Psoas muscle (tissue), 8 donors: Measurements from ENCODE around the gene PARL. TPM values are rescaled to one million over a fixed set of nuclear protein-coding genes. Genes with fewer than 3 reads are reported as not detected.

ENCODE experiments used
- ATAC-seq, 4 donors: fragments of 200-7000 bp; cut with Tn5 transposase; one replicate each; pipeline ENCODE4 v1.9.1; 2020; ENCODE audit warnings: moderate library complexity in 3 of 4, mild to moderate bottlenecking in 2 of 4
- DNase-seq, 2 donors: peaks; one replicate each; pipeline ENCODE4 v3.0.0-alpha.2; 2020
- H3K27ac ChIP-seq: fragments of 200-600 bp; one replicate; pipeline ENCODE4 v1.8.0; 2022
- H3K27me3 ChIP-seq, 3 donors: fragments of 200-600 bp in 1 of 3; one replicate each; pipeline versions ENCODE4 v1.6.1 to v1.8.0; 2013 to 2022; ENCODE audit warnings: low read length in 2 of 3, mild to moderate bottlenecking in 2 of 3, moderate library complexity in 1 of 3; ENCODE audit not compliant: insufficient read depth in 3 of 3
- H3K36me3 ChIP-seq, 2 donors: fragments of 200-600 bp in 1 of 2; one replicate each; pipeline versions ENCODE4 v1.6.1 to v1.8.0; 2013 to 2022; ENCODE audit warnings: low read depth in 1 of 2, mild to moderate bottlenecking in 1 of 2, moderate library complexity in 1 of 2; ENCODE audit not compliant: insufficient read depth in 1 of 2
- H3K4me1 ChIP-seq: fragments of 200-600 bp; one replicate; pipeline ENCODE4 v1.8.0; 2022
- H3K4me3 ChIP-seq: fragments of 200-600 bp; one replicate; pipeline ENCODE4 v1.8.0; 2022; ENCODE audit warnings: mild to moderate bottlenecking
- H3K9me3 ChIP-seq: fragments of 200-600 bp; one replicate; pipeline ENCODE4 v1.8.0; 2022
- CTCF ChIP-seq: fragments of 200-600 bp; IDR thresholded peaks from one replicate; pipeline ENCODE4 v1.8.0; 2022; ENCODE audit warnings: antibody characterized with exemption
- WGBS, 3 donors: extraction: QIAGEN DNeasy Blood & Tissue Kit; methylation state at CpG; one replicate each; pipeline versions ENCODE4 v1.1.6 to v1.1.7; 2013; 5-methylcytosine and 5-hydroxymethylcytosine counted together
- intact Hi-C, 2 donors: fragments of 100-400 bp; cut with DNase I; formaldehyde crosslinking; loops; one replicate each; pipeline versions ENCODE4 v1.11.0 to v1.14.2; 2022
- polyA plus RNA-seq, 3 donors: library from polyadenylated mRNA; stranded (reverse); fragments of 200-250 nt; gene quantifications; one replicate each; pipeline ENCODE4 v1.2.3, GENCODE V29; 2013
- total RNA-seq, 4 donors: library from RNA; stranded (reverse); fragmentation: NEBNext Ultra II Directional in 2 of 4; extraction: Animal tissue kit (Norgen Biotek cat#: 25700) in 2 of 4; gene quantifications; one replicate each; pipeline versions ENCODE4 v1.2.1 to v1.2.4, GENCODE V29; 2021 to 2023
- donor health status: healthy with polysubstance abuse.
- donor health status: DM: no; HTN: no; CAD: no; lungs with moderate emphysema.
- donor health status: Bipolar disorder and iron deficiency.
- donor health status: healthy.
- donor health status: DM: yes; HTN: yes; CAD: no.
- donor health status: DM: no; HTN: no; CAD: no.
- donor health status: DM: no; HTN: no; CAD: no.
- donor health status: DM: yes; HTN: yes; CAD: no.

The PARL gene
- total and polyA plus RNA-seq, 7 donors: 30.3 to 77.1 (median 61.4) TPM

- H3K36me3 ChIP-seq: peaks cover 0 to 47% of the 10 kb centered on the region in 2 donors
- intact Hi-C loops: loop anchor here in 1 of 2 donors (5.0 kb wide), 1 partner anchor 54 kb away; the partner anchor contains the start of gene PARL
- no peak for ATAC-seq
Measured at GRCh38 chr3:183827809-183828537, 56.7 kb downstream of the PARL start.

GRCh38 chr3:183826448-183827250 is 58.0 kb downstream of the PARL start:
- Histone ChIP-seq H3K27me3 (no peaks in the 10 kb centered on the region), H3K27ac (peak overlapping the region; percentile 85), H3K9me3 (no peaks in the 10 kb centered on the region), H3K4me3 (no peak overlapping the region), H3K4me1 (peaks cover 24% of the 10 kb centered on the region), H3K36me3 (peaks cover 0 to 38% of the 10 kb centered on the region in 2 donors)
- intact Hi-C loops: loop anchor here in 1 of 2 donors (5.0 kb wide), 1 partner anchor 56 kb away; the partner anchor contains the start of gene PARL
- 44 to 73% (median 51%) methylated on average over 14 of the region's 14 CpGs for WGBS, 3 donors
- ATAC-seq (peak; percentile 63 to 78 (median 76)), DNase-seq (peak; percentile 31 to 82)
- TF ChIP-seq CTCF: no peak

More at GRCh38 chr3:183827809-183828537, 56.7 kb downstream of the PARL start:
- H3K4me1 ChIP-seq: peaks cover 24% of the 10 kb centered on the region
- no peak for DNase-seq
- H3K27me3 ChIP-seq: no peaks in the 10 kb centered on the region
- H3K9me3 ChIP-seq: no peaks in the 10 kb centered on the region
- peak overlapping the region; percentile 85 for H3K27ac ChIP-seq
- no peak for TF ChIP-seq CTCF
- H3K4me3 ChIP-seq: no peak overlapping the region
- WGBS, 3 donors: 62 to 86% (median 71%) methylated on average over 14 of the region's 14 CpGs

- Histone ChIP-seq H3K27me3 (no peaks in the 10 kb centered on the region), H3K9me3 (no peaks in the 10 kb centered on the region), H3K27ac (peak within 1 kb of the TSS; percentile 85), H3K4me1 (peaks cover 24% of the 10 kb centered on the region), H3K36me3 (peaks cover 0 to 27% of the 10 kb centered on the region in 2 donors), H3K4me3 (peak within 1 kb of the TSS; percentile 86)
- peak; percentile 31 for TF ChIP-seq CTCF
- DNase-seq (peak; percentile 37 to 70), ATAC-seq (peak; percentile 45 to 63 (median 56))
- intact Hi-C loops: loop anchor here in 1 of 2 donors (5.0 kb wide), 1 partner anchor 57 kb away; the partner anchor contains the start of gene PARL
- 2 to 4% (median 2%) methylated on average over 37 to 69 of the region's 69 CpGs for WGBS, 3 donors
Measured at GRCh38 chr3:183825456-183826161, 59.1 kb downstream of the PARL start, which contains the start of gene MAP6D1. Gene MAP6D1, minus strand, starts transcription at chr3:183825577. Its CDS starts 30 bp downstream, at chr3:183825547.

DNA sequence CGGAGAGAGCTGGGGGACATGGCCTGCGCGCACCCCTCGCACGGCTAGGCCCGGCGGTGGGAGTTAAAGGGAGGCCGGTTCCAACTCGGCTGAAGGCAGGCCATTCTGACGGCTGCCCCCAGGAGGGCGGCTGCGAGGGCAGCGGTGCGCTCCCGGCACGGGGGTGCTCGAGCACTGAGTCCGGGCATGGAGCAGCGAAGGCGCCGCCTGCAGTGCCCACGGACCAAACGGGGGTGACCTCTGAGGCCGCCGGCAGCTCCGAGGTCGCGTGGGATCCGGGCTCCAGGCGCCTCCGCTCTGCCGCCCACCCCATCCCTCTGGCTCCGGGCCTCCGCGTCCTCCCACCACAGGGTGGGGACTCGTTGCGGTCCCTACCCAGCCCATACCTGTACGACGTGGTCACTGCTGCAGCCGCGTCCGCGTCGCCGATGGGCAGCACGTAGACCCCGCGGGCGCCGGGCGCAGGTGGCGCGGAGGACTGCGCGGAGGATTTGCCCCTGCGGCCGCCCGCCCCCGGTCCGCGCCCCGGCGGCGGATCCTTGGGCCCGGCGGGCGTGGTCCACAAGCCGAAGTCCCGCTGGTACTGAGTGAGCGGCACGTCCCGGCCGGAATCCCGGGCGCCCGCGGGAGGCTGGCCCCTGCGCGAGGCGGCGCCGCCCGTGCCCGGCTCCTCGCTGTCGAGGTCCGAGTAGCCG is 59.8 kb downstream of the PARL start:
- H3K9me3 ChIP-seq: no peaks in the 10 kb centered on the region
- H3K4me3 ChIP-seq: peak overlapping the region; percentile 86
- peak; percentile 8 for TF ChIP-seq CTCF
- 1 to 2% (median 1%) methylated on average over 51 to 88 of the region's 88 CpGs for WGBS, 3 donors
- DNase-seq: peak in 1 of 2 donors; percentile 22
- peak; percentile 36 to 62 (median 51) for ATAC-seq
- peaks cover 24% of the 10 kb centered on the region for H3K4me1 ChIP-seq
- peaks cover 0 to 20% of the 10 kb centered on the region in 2 donors for H3K36me3 ChIP-seq
- no peaks in the 10 kb centered on the region for H3K27me3 ChIP-seq
- intact Hi-C loops: loop anchor here in 1 of 2 donors (5.0 kb wide), 1 partner anchor 57 kb away; the partner anchor contains the start of gene PARL
- H3K27ac ChIP-seq: peak overlapping the region; percentile 85
